ENCODE measurements around the gene MXRA7. TPM values are rescaled to one million over a fixed set of nuclear protein-coding genes. Genes with fewer than 3 reads are reported as not detected.
"Not testable (repeated sequence)": the region's sequence is repeated elsewhere in the genome, so short reads cannot be mapped to it uniquely, and the experiment has no call there.

Gene MXRA7
- total and polyA plus RNA-seq, 2 donors (not counting 1 experiment from before 2014, with no cell fraction given): 5.5 to 16.1 TPM

DNA sequence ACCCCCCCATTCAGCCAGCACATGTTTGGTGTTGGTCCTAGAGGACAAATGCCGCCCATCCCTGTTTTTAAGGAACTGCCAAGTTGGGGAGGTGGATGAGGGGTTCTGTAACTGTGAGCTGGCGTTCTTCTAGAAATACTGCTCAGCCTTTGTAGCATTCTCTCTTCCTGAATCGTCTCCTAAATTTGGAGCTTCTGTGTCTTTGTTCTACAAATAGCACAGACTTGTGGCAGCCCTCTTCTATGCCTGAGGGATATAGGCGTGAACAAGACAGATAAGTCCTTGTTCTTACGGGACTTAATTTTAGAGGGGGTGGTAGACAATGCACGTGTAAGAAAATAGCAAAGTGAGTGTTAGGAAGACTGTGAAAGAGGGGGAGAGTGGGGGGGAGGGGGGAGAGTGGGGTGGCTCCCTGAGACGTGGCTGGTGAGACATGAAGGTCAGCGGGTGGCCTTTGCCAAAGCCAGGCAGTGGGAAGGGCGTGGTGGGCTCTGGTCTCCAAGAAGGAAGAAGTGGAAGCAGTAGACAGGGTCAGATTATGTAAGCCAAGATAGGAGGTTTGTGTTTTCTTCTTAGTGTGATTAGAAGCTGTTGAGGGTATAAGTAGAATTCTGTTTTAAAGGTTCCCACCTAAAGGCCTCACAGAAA is 37.1 kb upstream of the MXRA7 start:
- H3K27ac ChIP-seq (ENCODE audit: low read length in 2 of 2): no peak overlapping the region
- Mint-ChIP-seq H3K9me3 (ENCODE audit: insufficient read depth) (no peaks in the 10 kb centered on the region), H3K4me3 (no peak overlapping the region), H3K27me3 (no peaks in the 10 kb centered on the region), H3K27ac (no peak overlapping the region), H3K4me1 (peaks cover 3% of the 10 kb centered on the region)
- H2AFZ ChIP-seq (ENCODE audit: insufficient read depth, low read depth, low read length, poor library complexity, severe bottlenecking): no peak overlapping the region
- peaks cover 18 to 38% of the 10 kb centered on the region in 2 experiments for H3K36me3 ChIP-seq (replicated peaks in 1 of 2; ENCODE audit: control extremely low read depth in 1 of 2, control insufficient read depth in 1 of 2, extremely low read depth in 1 of 2, insufficient read depth in 2 of 2, low read length in 1 of 2)
- no peak overlapping the region for H3K4me2 ChIP-seq (replicated peaks; ENCODE audit: low read depth, low read length, poor library complexity, severe bottlenecking)
- H3K27me3 ChIP-seq (replicated peaks in 1 of 4; ENCODE audit: control extremely low read depth in 1 of 4, control insufficient read depth in 3 of 4, insufficient read depth in 4 of 4, low read length in 3 of 4): no peaks in the 10 kb centered on the region
- intact Hi-C loops (cut with micrococcal nuclease): no loop called here
- H3K4me1 ChIP-seq (ENCODE audit: control insufficient read depth in 2 of 2, insufficient read depth in 2 of 2, low read length in 2 of 2): peaks cover 0 to 11% of the 10 kb centered on the region in 2 donors
- H3K9me3 ChIP-seq (ENCODE audit: control extremely low read depth in 1 of 3, control insufficient read depth in 2 of 3, insufficient read depth in 1 of 3, low read length in 2 of 3): no peaks in the 10 kb centered on the region
- WGBS (ENCODE audit: insufficient coverage): 91% methylated on average over 8 of the region's 9 CpGs
- H3K9ac ChIP-seq (ENCODE audit: low read length): no peak overlapping the region
- CTCF ChIA-PET: interaction anchor here (1.3 kb wide), 1 partner anchor 25 kb away, joined by 3 read pairs; no protein-coding TSS in a partner anchor
- no peak overlapping the region for H3K4me3 ChIP-seq (ENCODE audit: control extremely low read depth in 1 of 5, extremely low read depth in 1 of 5, insufficient read depth in 1 of 5, low read depth in 2 of 5, low read length in 4 of 5)
- POLR2A ChIA-PET: no interaction called here
- peaks cover 5% of the 10 kb centered on the region for H3K79me2 ChIP-seq (ENCODE audit: control insufficient read depth, insufficient read depth, low read length)
- TF ChIP-seq EZH2 (IDR thresholded peaks at IDR 0.05; ENCODE audit: borderline replicate concordance, insufficient read depth, low read depth, low read length, poor library complexity, severe bottlenecking): no peak
- TF ChIP-seq, protein P1, sequence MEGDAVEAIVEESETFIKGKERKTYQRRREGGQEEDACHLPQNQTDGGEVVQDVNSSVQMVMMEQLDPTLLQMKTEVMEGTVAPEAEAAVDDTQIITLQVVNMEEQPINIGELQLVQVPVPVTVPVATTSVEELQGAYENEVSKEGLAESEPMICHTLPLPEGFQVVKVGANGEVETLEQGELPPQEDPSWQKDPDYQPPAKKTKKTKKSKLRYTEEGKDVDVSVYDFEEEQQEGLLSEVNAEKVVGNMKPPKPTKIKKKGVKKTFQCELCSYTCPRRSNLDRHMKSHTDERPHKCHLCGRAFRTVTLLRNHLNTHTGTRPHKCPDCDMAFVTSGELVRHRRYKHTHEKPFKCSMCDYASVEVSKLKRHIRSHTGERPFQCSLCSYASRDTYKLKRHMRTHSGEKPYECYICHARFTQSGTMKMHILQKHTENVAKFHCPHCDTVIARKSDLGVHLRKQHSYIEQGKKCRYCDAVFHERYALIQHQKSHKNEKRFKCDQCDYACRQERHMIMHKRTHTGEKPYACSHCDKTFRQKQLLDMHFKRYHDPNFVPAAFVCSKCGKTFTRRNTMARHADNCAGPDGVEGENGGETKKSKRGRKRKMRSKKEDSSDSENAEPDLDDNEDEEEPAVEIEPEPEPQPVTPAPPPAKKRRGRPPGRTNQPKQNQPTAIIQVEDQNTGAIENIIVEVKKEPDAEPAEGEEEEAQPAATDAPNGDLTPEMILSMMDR (IDR thresholded peaks at IDR 0.05): no peak
- no peaks in the 10 kb centered on the region for H4K20me1 ChIP-seq (ENCODE audit: control insufficient read depth, insufficient read depth, low read length, poor library complexity, severe bottlenecking)
- no peak for DNase-seq
- ATAC-seq (ENCODE audit: low read depth): no peak

DNA sequence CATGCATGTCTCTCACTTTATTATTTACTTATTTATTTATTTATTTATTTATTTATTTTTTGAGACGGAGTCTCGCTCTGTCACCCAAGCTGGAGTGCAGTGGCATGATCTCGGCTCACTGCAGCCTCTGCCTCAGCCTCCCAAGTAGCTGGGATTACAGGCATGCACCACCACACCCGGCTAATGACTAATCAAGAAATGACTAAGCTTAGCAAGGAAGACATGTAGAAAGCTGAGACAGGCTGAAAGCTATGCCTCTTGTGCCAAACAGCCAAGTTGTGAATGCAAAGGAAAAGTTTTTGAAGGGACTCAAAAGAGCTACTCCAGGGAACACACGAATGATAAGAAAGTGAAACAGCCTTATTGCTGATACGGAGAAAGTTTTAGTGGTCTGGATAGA is 35.0 kb upstream of the MXRA7 start:
- DNase-seq; H3K9me3 ChIP-seq (ENCODE audit: control extremely low read depth in 1 of 3, control insufficient read depth in 2 of 3, insufficient read depth in 1 of 3, low read length in 2 of 3); H3K27me3 Mint-ChIP-seq; H3K4me2 ChIP-seq (replicated peaks; ENCODE audit: low read depth, low read length, poor library complexity, severe bottlenecking); H3K4me1 ChIP-seq (ENCODE audit: control insufficient read depth in 2 of 2, insufficient read depth in 2 of 2, low read length in 2 of 2); H3K27ac Mint-ChIP-seq; H3K9me3 Mint-ChIP-seq (ENCODE audit: insufficient read depth); H3K27ac ChIP-seq (ENCODE audit: low read length in 2 of 2); ATAC-seq (ENCODE audit: low read depth); H3K4me3 ChIP-seq (ENCODE audit: control extremely low read depth in 1 of 5, extremely low read depth in 1 of 5, insufficient read depth in 1 of 5, low read depth in 2 of 5, low read length in 4 of 5); H3K4me1 Mint-ChIP-seq; H2AFZ ChIP-seq (ENCODE audit: insufficient read depth, low read depth, low read length, poor library complexity, severe bottlenecking); intact Hi-C loops (cut with micrococcal nuclease); H3K4me3 Mint-ChIP-seq; H3K27me3 ChIP-seq (replicated peaks in 1 of 4; ENCODE audit: control extremely low read depth in 1 of 4, control insufficient read depth in 3 of 4, insufficient read depth in 4 of 4, low read length in 3 of 4); H4K20me1 ChIP-seq (ENCODE audit: control insufficient read depth, insufficient read depth, low read length, poor library complexity, severe bottlenecking); CTCF ChIA-PET; H3K9ac ChIP-seq (ENCODE audit: low read length): not testable (repeated sequence)
- H3K79me2 ChIP-seq (ENCODE audit: control insufficient read depth, insufficient read depth, low read length): peaks cover 10% of the 10 kb centered on the region
- H3K36me3 ChIP-seq (replicated peaks in 1 of 2; ENCODE audit: control extremely low read depth in 1 of 2, control insufficient read depth in 1 of 2, extremely low read depth in 1 of 2, insufficient read depth in 2 of 2, low read length in 1 of 2): peaks cover 18 to 40% of the 10 kb centered on the region in 2 experiments
- POLR2A ChIA-PET: interaction anchor here (0.6 kb wide), 1 partner anchor 66 kb away, joined by 5 read pairs; no protein-coding TSS in a partner anchor
- 100% methylated on average over 2 of the region's 6 CpGs for WGBS (ENCODE audit: insufficient coverage)

Data from B cell (primary cell).